RWPE2 (cell line): ENCODE measurements around the gene TM4SF5.

Experiments used
- ATAC-seq: fragments of 200-7000 bp; cut with Tn5 transposase; 3 replicates; pipeline ENCODE4 v1.9.1; 2021; ENCODE audit warnings: low read depth
- DNase-seq: peaks from one replicate; pipeline ENCODE4 v3.0.0-alpha.2; 2020; ENCODE audit warnings: low spot score
- H3K27ac ChIP-seq: fragments of 450-650 bp; 2 replicates; pipeline ENCODE4 v1.5.1; 2017; ENCODE audit warnings: mild to moderate bottlenecking; ENCODE audit not compliant: poor library complexity, severe bottlenecking
- H3K27me3 ChIP-seq: fragments of 250-450 bp; sonication (Bioruptor Pico); 2 replicates; pipeline ENCODE4 v1.5.1; 2021; ENCODE audit warnings: mild to moderate bottlenecking, moderate library complexity; ENCODE audit not compliant: insufficient read depth, poor library complexity, severe bottlenecking
- H3K36me3 ChIP-seq: fragments of 250-450 bp; sonication (Bioruptor Pico); 2 replicates; pipeline ENCODE4 v1.5.1; 2020; ENCODE audit warnings: low read depth, mild to moderate bottlenecking, moderate library complexity
- H3K4me1 ChIP-seq: fragments of 250-450 bp; sonication (Bioruptor Pico); 2 replicates; pipeline ENCODE4 v1.5.1; 2021; ENCODE audit warnings: mild to moderate bottlenecking, moderate library complexity; ENCODE audit not compliant: insufficient read depth, poor library complexity, severe bottlenecking
- H3K4me3 ChIP-seq: fragments of 250-450 bp; sonication (Bioruptor Pico); 2 replicates; pipeline ENCODE4 v1.5.1; 2021; ENCODE audit warnings: mild to moderate bottlenecking, moderate library complexity; ENCODE audit not compliant: severe bottlenecking
- H3K9me3 ChIP-seq: fragments of 250-450 bp; sonication (Bioruptor Pico); 2 replicates; pipeline ENCODE4 v1.5.1; 2021; ENCODE audit warnings: mild to moderate bottlenecking, moderate library complexity; ENCODE audit not compliant: severe bottlenecking
- CTCF ChIP-seq: fragments of 450-650 bp; IDR thresholded peaks from one replicate; pipeline ENCODE4 v1.5.1; 2017; ENCODE audit warnings: mild to moderate bottlenecking, moderate library complexity; ENCODE audit not compliant: poor library complexity, severe bottlenecking

Gene TM4SF5

GRCh38 chr17:4753392-4753791, 18.3 kb upstream of the TM4SF5 start:
- DNase-seq (no peak), ATAC-seq (no peak)
- Histone ChIP-seq H3K4me1 (no peaks in the 10 kb centered on the region), H3K36me3 (no peaks in the 10 kb centered on the region), H3K4me3 (no peak overlapping the region), H3K9me3 (peaks cover 2% of the 10 kb centered on the region), H3K27me3 (no peaks in the 10 kb centered on the region), H3K27ac (no peak overlapping the region)
- TF ChIP-seq CTCF, result no peak

DNA sequence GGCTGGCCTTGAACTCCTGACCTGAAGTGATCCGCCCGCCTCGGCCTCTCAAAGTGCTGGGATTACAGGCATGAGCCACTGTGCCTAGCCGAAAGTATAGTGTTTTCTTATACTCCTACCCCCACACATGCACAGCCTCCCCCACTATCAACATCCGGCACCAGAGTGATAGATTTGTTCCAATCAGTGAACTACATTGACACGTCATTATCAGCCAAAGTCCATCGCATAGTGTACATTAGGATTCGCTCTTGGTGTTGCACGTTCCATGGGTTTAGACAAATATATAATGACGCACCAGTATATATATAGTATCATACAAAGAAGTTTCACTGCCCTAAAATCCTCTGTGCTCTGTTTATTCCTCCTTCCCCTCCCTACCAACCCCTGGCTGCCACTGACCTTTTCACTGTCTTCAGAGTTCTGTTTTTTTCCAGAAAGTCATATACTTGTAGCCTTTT, 11.9 kb upstream of the TM4SF5 start:
- Histone ChIP-seq H3K9me3 (no peaks in the 10 kb centered on the region), H3K27me3 (no peaks in the 10 kb centered on the region), H3K4me3 (no peak overlapping the region), H3K27ac (no peak overlapping the region), H3K4me1 (no peaks in the 10 kb centered on the region), H3K36me3 (no peaks in the 10 kb centered on the region)
- ATAC-seq (no peak), DNase-seq (no peak)
- TF ChIP-seq CTCF, result no peak

GRCh38 chr17:4764595-4764994, 7.1 kb upstream of the TM4SF5 start:
- H3K4me1 ChIP-seq, result no peaks in the 10 kb centered on the region
- DNase-seq (no peak), ATAC-seq (no peak)
- no peaks in the 10 kb centered on the region for H3K9me3 ChIP-seq
- H3K27ac ChIP-seq, result no peak overlapping the region
- TF ChIP-seq CTCF, result no peak
- H3K27me3 ChIP-seq, result no peaks in the 10 kb centered on the region
- no peak overlapping the region for H3K4me3 ChIP-seq
- no peaks in the 10 kb centered on the region for H3K36me3 ChIP-seq

GRCh38 chr17:4766201-4766600, 5.5 kb upstream of the TM4SF5 start:
- ATAC-seq, result no peak
- H3K27ac ChIP-seq, result no peak overlapping the region
- H3K4me1 ChIP-seq, result no peaks in the 10 kb centered on the region
- no peaks in the 10 kb centered on the region for H3K36me3 ChIP-seq
- H3K9me3 ChIP-seq, result no peaks in the 10 kb centered on the region
- no peak overlapping the region for H3K4me3 ChIP-seq
- H3K27me3 ChIP-seq, result no peaks in the 10 kb centered on the region
- TF ChIP-seq CTCF, result no peak
- DNase-seq, result no peak

DNA sequence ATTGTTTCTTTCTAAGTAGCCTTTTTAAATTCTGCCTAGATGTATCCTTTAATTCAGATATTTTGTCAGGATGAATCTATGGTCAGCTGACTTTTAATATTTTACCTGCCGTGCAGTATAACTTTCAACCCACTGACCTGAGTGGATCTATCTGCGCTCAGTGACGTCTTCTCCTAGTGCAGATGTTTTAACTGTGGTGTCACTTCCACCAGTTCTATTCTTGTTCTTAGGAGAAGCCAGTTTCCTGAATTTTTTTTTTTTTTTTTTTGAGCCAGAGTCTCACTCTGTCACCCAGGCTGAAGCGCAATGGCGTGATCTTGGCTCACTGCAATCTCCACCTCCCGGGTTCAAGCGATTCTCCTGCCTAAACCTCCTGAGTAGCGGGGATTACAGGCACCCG, 5.0 kb upstream of the TM4SF5 start:
- ATAC-seq, result no peak
- TF ChIP-seq CTCF, result no peak
- Histone ChIP-seq H3K4me3 (no peak overlapping the region), H3K9me3 (no peaks in the 10 kb centered on the region), H3K36me3 (no peaks in the 10 kb centered on the region), H3K4me1 (no peaks in the 10 kb centered on the region), H3K27me3 (no peaks in the 10 kb centered on the region), H3K27ac (no peak overlapping the region)
- no peak for DNase-seq
